ENCODE data around the gene CITED1. TPM values are rescaled to one million over a fixed set of nuclear protein-coding genes. Genes with fewer than 3 reads are reported as not detected.

CITED1 gene
- total RNA-seq, 1 donor from 2014 or later = 0.65 TPM

- no peaks in the 10 kb centered on the region for H3K9me3 ChIP-seq
- no peak overlapping the region for H3K4me3 ChIP-seq
- H3K27me3 ChIP-seq (ENCODE audit: low read depth) = peaks cover 3% of the 10 kb centered on the region
- DNase-seq (no peak), ATAC-seq (no peak)
- no peaks in the 10 kb centered on the region for H3K36me3 ChIP-seq
- H3K4me1 ChIP-seq = peaks cover 6% of the 10 kb centered on the region
- TF ChIP-seq CTCF (IDR thresholded peaks at IDR 0.05) = no peak
- intact Hi-C loops (cut with DNase I) = no loop called here
- H3K27ac ChIP-seq = no peak overlapping the region
Observed at GRCh38 chrX:72313707-72314641, 8.3 kb upstream of the CITED1 start.

- no peak overlapping the region for H3K27ac ChIP-seq
- no peak for DNase-seq
- intact Hi-C loops (cut with DNase I) = no loop called here
- H3K9me3 ChIP-seq = no peaks in the 10 kb centered on the region
- peaks cover 11% of the 10 kb centered on the region for H3K27me3 ChIP-seq (ENCODE audit: low read depth)
- no peak overlapping the region for H3K4me3 ChIP-seq
- ATAC-seq = peak; percentile 48 to 63
- H3K36me3 ChIP-seq = no peaks in the 10 kb centered on the region
- TF ChIP-seq CTCF (IDR thresholded peaks at IDR 0.05) = no peak
- peaks cover 22% of the 10 kb centered on the region for H3K4me1 ChIP-seq
Observed at GRCh38 chrX:72312311-72312940, 6.7 kb upstream of the CITED1 start.

- ATAC-seq = no peak
- Histone ChIP-seq H3K4me3 (peak overlapping the region; percentile 44), H3K27ac (no peak overlapping the region), H3K9me3 (no peaks in the 10 kb centered on the region), H3K36me3 (no peaks in the 10 kb centered on the region), H3K27me3 (ENCODE audit: low read depth) (peaks cover 23% of the 10 kb centered on the region), H3K4me1 (peaks cover 22% of the 10 kb centered on the region)
- TF ChIP-seq CTCF (IDR thresholded peaks at IDR 0.05) = no peak
- no peak for DNase-seq
- intact Hi-C loops (cut with DNase I) = no loop called here
Observed at GRCh38 chrX:72309297-72310071, 3.8 kb upstream of the CITED1 start.

GRCh38 chrX:72308566-72309296 lies 3.0 kb upstream of the CITED1 start:
- H3K4me3 ChIP-seq = peak overlapping the region; percentile 44
- ATAC-seq (peak; percentile 68 to 69), DNase-seq (peak; percentile 53)
- intact Hi-C loops (cut with DNase I) = no loop called here
- TF ChIP-seq CTCF (IDR thresholded peaks at IDR 0.05) = no peak
- H3K9me3 ChIP-seq = no peaks in the 10 kb centered on the region
- peaks cover 23% of the 10 kb centered on the region for H3K27me3 ChIP-seq (ENCODE audit: low read depth)
- no peak overlapping the region for H3K27ac ChIP-seq
- H3K36me3 ChIP-seq = no peaks in the 10 kb centered on the region
- H3K4me1 ChIP-seq = peaks cover 22% of the 10 kb centered on the region

DNA sequence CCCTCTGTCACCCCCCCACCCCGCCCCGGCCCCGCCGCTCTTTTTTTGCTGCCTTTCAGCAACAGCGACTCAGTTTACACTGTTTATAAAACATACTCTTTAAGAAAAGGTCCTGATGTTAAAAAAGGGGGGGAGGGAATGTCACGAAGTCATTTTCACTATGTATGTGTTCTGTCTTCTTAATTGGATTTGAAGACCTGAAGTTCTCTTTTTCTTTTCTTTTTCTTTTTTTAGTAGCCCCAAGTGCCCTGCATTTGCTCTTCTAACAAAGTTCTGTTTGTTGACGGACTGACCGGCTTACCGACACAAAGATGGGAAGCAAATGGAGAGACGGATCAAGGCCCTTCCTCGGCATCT lies 2.5 kb upstream of the CITED1 start:
- Histone ChIP-seq H3K27me3 (ENCODE audit: low read depth) (peaks cover 28% of the 10 kb centered on the region), H3K9me3 (no peaks in the 10 kb centered on the region), H3K36me3 (no peaks in the 10 kb centered on the region), H3K27ac (no peak overlapping the region), H3K4me3 (peak overlapping the region; percentile 44), H3K4me1 (peaks cover 22% of the 10 kb centered on the region)
- DNase-seq (no peak), ATAC-seq (no peak)
- intact Hi-C loops (cut with DNase I) = no loop called here
- no peak for TF ChIP-seq CTCF (IDR thresholded peaks at IDR 0.05)

Measured in lower lobe of right lung (tissue), 2 donors.